Skin epidermis (tissue), 12 donors: Measurements from ENCODE around the gene RIN3.
A peak's percentile ranks its signal among the peaks of the same experiment; 100 is the strongest.

Experiments
- H3K27ac ChIP-seq, 21 experiments: fragments of 200-600 bp; sonication (generic) in 11 of 21; one replicate each; pipeline ENCODE4 v1.5.0; 2020; ENCODE audit warnings: mild to moderate bottlenecking in 3 of 21, inconsistent platforms in 2 of 21, moderate library complexity in 2 of 21
- H3K4me3 ChIP-seq, 7 experiments: fragments of 200-600 bp; sonication (generic) in 2 of 7; one replicate each; pipeline ENCODE4 v1.5.0; 2020; ENCODE audit warnings: inconsistent platforms in 2 of 7, mild to moderate bottlenecking in 2 of 7, moderate library complexity in 1 of 7

The RIN3 gene

GRCh38 chr14:92503756-92504491 lies 9.7 kb upstream of the RIN3 start:
- H3K27ac ChIP-seq, result peak overlapping the region in 1 of 21 experiments; percentile 32
- H3K4me3 ChIP-seq, result no peak overlapping the region

GRCh38 chr14:92505826-92506225 lies 7.8 kb upstream of the RIN3 start:
- Histone ChIP-seq H3K4me3 (no peak overlapping the region), H3K27ac (no peak overlapping the region)

DNA sequence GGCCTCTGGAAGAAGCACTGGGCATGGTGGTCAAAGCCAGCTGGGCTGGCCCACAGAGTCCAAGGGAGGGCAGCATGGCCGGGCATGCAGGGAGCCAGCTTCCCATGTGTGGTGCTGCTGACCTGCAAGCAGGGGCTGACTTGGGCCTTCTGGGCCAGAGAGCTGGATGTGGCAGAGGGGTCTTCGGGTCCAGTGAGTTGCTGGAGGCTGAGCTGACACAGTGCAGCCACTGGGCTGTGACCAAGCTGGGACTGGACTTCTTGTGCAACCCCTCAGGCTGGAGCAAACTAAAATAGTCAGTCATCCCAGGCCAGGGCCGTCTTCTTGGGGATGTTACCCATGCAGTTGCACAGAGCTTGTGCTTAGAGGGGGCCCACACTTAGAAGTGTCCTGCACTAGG lies 7.3 kb upstream of the RIN3 start:
- no peak overlapping the region for H3K4me3 ChIP-seq
- no peak overlapping the region for H3K27ac ChIP-seq

- H3K27ac ChIP-seq, result peak overlapping the region in 1 of 21 experiments; percentile 3
- no peak overlapping the region for H3K4me3 ChIP-seq
These were observed 6.3 kb upstream of the RIN3 start for GRCh38 chr14:92507174-92507768.

- peak overlapping the region in 11 of 21 experiments; percentile 11 to 79 (median 42) for H3K27ac ChIP-seq
- no peak overlapping the region for H3K4me3 ChIP-seq
These were observed 2.6 kb upstream of the RIN3 start for GRCh38 chr14:92510972-92511371.

- peak overlapping the region in 11 of 21 experiments; percentile 11 to 79 (median 42) for H3K27ac ChIP-seq
- H3K4me3 ChIP-seq, result no peak overlapping the region
These were observed 1.9 kb upstream of the RIN3 start for GRCh38 chr14:92511453-92512238.

DNA sequence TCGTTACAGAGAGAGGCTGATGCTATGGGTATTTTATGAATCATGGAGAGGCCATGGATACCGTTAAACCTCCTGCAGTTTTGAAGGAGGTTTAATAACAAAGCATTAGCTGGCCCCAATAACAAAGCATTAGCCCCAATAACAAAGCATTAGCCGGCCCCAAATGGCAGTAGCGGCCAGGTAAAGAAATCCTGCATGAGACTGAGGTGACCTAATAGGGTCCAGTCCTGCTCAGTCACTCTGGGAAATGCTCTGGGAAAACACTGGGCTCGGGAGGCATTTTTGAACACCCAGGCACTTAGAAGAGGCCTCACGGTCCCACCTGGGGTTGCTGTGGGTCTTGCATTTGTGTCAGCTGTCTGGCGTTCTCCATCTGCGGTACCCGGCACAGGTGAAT lies 776 bp upstream of the RIN3 start:
- H3K4me3 ChIP-seq, result peak overlapping the region; percentile 53 to 84 (median 64)
- H3K27ac ChIP-seq, result peak overlapping the region in 17 of 21 experiments; percentile 82 to 97 (median 91)

GRCh38 chr14:92513966-92514843 lies 624 bp downstream of the RIN3 start:
- peak overlapping the region; percentile 53 to 84 (median 64) for H3K4me3 ChIP-seq
- peak overlapping the region; percentile 80 to 97 (median 90) for H3K27ac ChIP-seq

DNA sequence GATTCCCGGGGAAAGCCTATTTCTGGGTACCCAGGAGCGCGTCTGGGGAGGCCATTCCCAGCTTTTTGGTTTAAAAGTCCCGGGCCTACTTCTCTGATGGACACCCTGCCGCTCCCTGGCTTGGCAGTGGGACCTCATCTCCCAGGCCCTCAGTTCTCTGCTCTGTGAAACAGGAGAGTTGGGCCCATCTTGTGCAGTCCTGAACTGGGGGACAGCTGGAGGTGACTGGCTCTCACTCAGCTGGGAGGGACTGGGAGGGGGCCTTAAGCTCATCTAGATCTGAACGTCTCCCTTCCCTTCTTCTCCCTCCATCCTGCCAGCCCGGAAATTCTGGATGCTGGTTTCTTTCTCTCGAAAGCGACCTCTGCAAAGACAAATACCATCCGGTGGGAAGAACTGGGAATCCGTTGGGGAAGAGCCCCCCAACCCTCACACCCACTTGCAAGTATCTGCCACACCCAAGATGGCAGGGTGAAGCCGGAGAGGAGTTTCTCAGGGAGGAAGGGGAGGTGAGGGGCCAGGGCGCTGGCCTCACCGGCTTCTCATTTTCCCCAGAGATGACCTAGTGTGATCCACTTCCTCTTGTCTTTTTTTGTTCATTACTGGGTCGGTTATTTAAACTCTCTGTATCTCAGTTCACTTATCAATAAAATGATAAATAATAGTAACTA lies 1.4 kb downstream of the RIN3 start:
- Histone ChIP-seq H3K27ac (peak overlapping the region in 20 of 21 experiments; percentile 80 to 97 (median 90)), H3K4me3 (peak overlapping the region; percentile 53 to 84 (median 64))

DNA sequence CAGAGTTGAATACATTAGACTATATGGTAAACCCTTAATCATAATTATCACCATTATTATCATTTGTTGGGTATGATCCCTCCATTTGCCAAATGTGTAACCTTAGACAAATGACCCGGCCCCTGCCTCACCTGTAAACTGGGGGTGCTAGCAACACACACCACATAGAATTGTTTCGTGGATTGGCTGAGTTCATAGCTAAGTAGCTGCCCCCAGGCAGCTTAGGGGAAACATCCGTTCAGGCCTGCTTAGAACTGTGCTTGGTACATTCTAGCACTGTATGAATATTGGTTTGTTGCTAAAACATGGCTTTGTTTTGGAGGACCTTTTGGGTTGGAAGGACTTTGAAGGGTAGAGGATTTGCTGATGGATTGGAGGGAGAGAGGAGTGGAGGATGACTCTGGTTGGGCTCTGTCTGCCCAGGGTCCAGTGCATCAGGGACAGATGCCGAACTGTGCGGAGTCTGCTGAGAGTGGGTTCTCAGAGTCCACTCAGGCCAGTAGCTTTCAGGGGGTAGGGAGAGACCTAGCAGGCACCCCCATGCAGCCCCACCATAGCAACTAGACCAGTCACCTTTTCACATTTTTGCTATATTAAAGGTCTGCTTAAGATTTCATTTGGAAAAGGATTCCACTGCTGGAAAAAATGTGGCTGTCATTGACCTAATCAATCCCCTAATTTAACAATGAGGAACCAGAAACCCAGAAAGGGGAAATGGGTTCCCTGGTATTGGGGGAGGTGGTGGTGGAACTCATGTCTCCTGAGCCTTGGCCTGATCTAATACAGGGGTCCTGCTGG lies 2.2 kb downstream of the RIN3 start:
- Histone ChIP-seq H3K4me3 (peak overlapping the region in 2 of 7 experiments; percentile 53 to 84), H3K27ac (peak overlapping the region in 11 of 21 experiments; percentile 4 to 97 (median 82))

DNA sequence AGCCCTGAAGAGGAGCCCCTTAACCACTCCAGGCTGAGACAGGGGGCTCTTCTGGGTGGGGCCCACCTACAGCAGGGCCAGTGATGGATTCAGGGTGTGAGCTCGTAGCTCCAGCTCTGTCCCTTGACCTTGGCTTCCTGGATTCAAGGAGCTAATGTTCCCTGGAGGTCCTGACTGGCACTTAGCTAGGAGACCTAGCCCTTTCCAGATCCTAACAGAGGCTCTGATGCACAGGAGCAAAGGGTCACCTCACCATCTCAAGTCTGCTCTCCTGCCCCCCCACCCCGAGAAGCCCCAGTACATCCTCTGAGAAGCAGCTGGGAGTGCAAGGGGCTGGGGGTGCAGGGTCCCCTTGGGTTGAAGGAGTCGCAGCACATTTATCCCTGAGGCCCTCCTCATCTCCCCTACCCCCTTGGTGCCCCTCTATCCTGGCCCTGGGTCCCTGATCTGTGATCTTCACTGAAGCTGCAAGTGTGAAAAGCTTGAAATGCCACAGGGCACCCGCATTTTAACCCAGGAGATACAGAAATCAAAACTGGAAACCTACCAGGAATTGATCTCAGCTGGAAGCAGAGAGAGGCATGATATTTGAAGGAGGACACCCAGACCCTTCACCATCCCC lies 2.9 kb downstream of the RIN3 start:
- H3K27ac ChIP-seq, result peak overlapping the region in 6 of 21 experiments; percentile 4 to 97 (median 48)
- no peak overlapping the region for H3K4me3 ChIP-seq

- Histone ChIP-seq H3K27ac (peak overlapping the region in 2 of 21 experiments; percentile 4 to 97), H3K4me3 (no peak overlapping the region)
These were observed 3.5 kb downstream of the RIN3 start for GRCh38 chr14:92516966-92517506.

GRCh38 chr14:92517761-92518160 lies 4.2 kb downstream of the RIN3 start:
- peak overlapping the region in 1 of 21 experiments; percentile 23 for H3K27ac ChIP-seq
- no peak overlapping the region for H3K4me3 ChIP-seq

GRCh38 chr14:92519246-92520101 lies 5.9 kb downstream of the RIN3 start:
- no peak overlapping the region for H3K4me3 ChIP-seq
- peak overlapping the region in 8 of 21 experiments; percentile 10 to 47 (median 37) for H3K27ac ChIP-seq

GRCh38 chr14:92520102-92521057 lies 6.8 kb downstream of the RIN3 start:
- H3K27ac ChIP-seq, result peak overlapping the region in 5 of 21 experiments; percentile 22 to 47 (median 46)
- H3K4me3 ChIP-seq, result no peak overlapping the region
